Urinary bladder (tissue), 4 donors: ENCODE data around the gene ADGRG3. TPM values are rescaled to one million over a fixed set of nuclear protein-coding genes. Genes with fewer than 3 reads are reported as not detected.

Experiments used
- DNase-seq: peaks from one replicate; pipeline ENCODE4 v3.0.0-alpha.2; 2015; ENCODE audit errors: extremely low spot score
- H3K27ac ChIP-seq: one replicate; pipeline ENCODE4 v1.5.1; 2013; ENCODE audit warnings: low read depth, mild to moderate bottlenecking, moderate library complexity
- H3K36me3 ChIP-seq: one replicate; pipeline ENCODE4 v1.6.1; 2013; ENCODE audit warnings: mild to moderate bottlenecking, moderate library complexity; ENCODE audit not compliant: insufficient read depth
- H3K4me1 ChIP-seq: one replicate; pipeline ENCODE4 v1.6.1; 2013; ENCODE audit warnings: mild to moderate bottlenecking, moderate library complexity; ENCODE audit not compliant: insufficient read depth
- H3K4me3 ChIP-seq: one replicate; pipeline ENCODE4 v1.5.1; 2013; ENCODE audit warnings: low read depth, low read length
- WGBS: extraction: QIAGEN DNeasy Blood & Tissue Kit; methylation state at CpG from one replicate; pipeline ENCODE4 v1.1.7; 2013; 5-methylcytosine and 5-hydroxymethylcytosine counted together
- polyA plus RNA-seq: library from polyadenylated mRNA; stranded (reverse); fragments of 200-250 nt; gene quantifications from one replicate; pipeline ENCODE4 v1.2.3, GENCODE V29; 2013
- total RNA-seq: library from RNA; depleted of rRNA; stranded (reverse); fragments of >200 nt; gene quantifications from one replicate; pipeline ENCODE4 v1.2.3, GENCODE V29; 2014
- donor health status: healthy with polysubstance abuse.
- donor health status: healthy.

ADGRG3 gene
- total and polyA plus RNA-seq, 2 donors = 1.2 to 1.5 TPM

GRCh38 chr16:57680842-57681375 lies 12.8 kb downstream of the ADGRG3 start:
- H3K4me3 ChIP-seq = no peak overlapping the region
- 53% methylated on average over 5 of the region's 5 CpGs for WGBS
- DNase-seq = no peak
- no peaks in the 10 kb centered on the region for H3K4me1 ChIP-seq
- H3K27ac ChIP-seq = no peak overlapping the region
- H3K36me3 ChIP-seq = no peaks in the 10 kb centered on the region

GRCh38 chr16:57681950-57682728 lies 14.0 kb downstream of the ADGRG3 start:
- no peak for DNase-seq
- Histone ChIP-seq H3K27ac (no peak overlapping the region), H3K4me1 (no peaks in the 10 kb centered on the region), H3K36me3 (no peaks in the 10 kb centered on the region), H3K4me3 (no peak overlapping the region)
- WGBS = 94% methylated on average over 13 of the region's 13 CpGs

GRCh38 chr16:57682809-57683635 lies 14.9 kb downstream of the ADGRG3 start:
- H3K27ac ChIP-seq = no peak overlapping the region

GRCh38 chr16:57683636-57684545 lies 15.8 kb downstream of the ADGRG3 start:
- Histone ChIP-seq H3K4me1 (no peaks in the 10 kb centered on the region), H3K4me3 (no peak overlapping the region), H3K36me3 (no peaks in the 10 kb centered on the region), H3K27ac (no peak overlapping the region)
- DNase-seq = no peak
- WGBS = 89% methylated on average over 18 of the region's 18 CpGs

More at GRCh38 chr16:57682809-57683635, 14.9 kb downstream of the ADGRG3 start:
- H3K4me1 ChIP-seq = no peaks in the 10 kb centered on the region
- no peak overlapping the region for H3K4me3 ChIP-seq
- no peaks in the 10 kb centered on the region for H3K36me3 ChIP-seq
- DNase-seq = no peak
- 88% methylated on average over 11 of the region's 11 CpGs for WGBS

- Histone ChIP-seq H3K27ac (no peak overlapping the region), H3K4me1 (no peaks in the 10 kb centered on the region), H3K36me3 (no peaks in the 10 kb centered on the region), H3K4me3 (no peak overlapping the region)
- WGBS = 97% methylated on average over 8 of the region's 8 CpGs
- no peak for DNase-seq
These were observed 16.7 kb downstream of the ADGRG3 start for GRCh38 chr16:57684626-57685358.

- no peak overlapping the region for H3K4me3 ChIP-seq
- H3K27ac ChIP-seq = no peak overlapping the region
- WGBS = 86% methylated on average over 11 of the region's 11 CpGs
- DNase-seq = no peak
- no peaks in the 10 kb centered on the region for H3K4me1 ChIP-seq
- H3K36me3 ChIP-seq = no peaks in the 10 kb centered on the region
These were observed 17.5 kb downstream of the ADGRG3 start for GRCh38 chr16:57685633-57686032.

- Histone ChIP-seq H3K27ac (no peak overlapping the region), H3K4me3 (no peak overlapping the region), H3K36me3 (no peaks in the 10 kb centered on the region), H3K4me1 (no peaks in the 10 kb centered on the region)
- no peak for DNase-seq
- WGBS = 90% methylated on average over 4 of the region's 4 CpGs
These were observed 18.5 kb downstream of the ADGRG3 start for GRCh38 chr16:57686577-57686976.

- no peaks in the 10 kb centered on the region for H3K36me3 ChIP-seq
- no peak overlapping the region for H3K4me3 ChIP-seq
- 89% methylated on average over 3 of the region's 3 CpGs for WGBS
- H3K4me1 ChIP-seq = no peaks in the 10 kb centered on the region
- no peak overlapping the region for H3K27ac ChIP-seq
- no peak for DNase-seq
These were observed 19.3 kb downstream of the ADGRG3 start for GRCh38 chr16:57687363-57687929.

GRCh38 chr16:57688487-57688986 lies 20.4 kb downstream of the ADGRG3 start:
- WGBS = 76% methylated on average over 4 of the region's 4 CpGs
- no peak overlapping the region for H3K27ac ChIP-seq
- no peaks in the 10 kb centered on the region for H3K4me1 ChIP-seq
- no peak for DNase-seq
- no peaks in the 10 kb centered on the region for H3K36me3 ChIP-seq
- H3K4me3 ChIP-seq = no peak overlapping the region

- H3K4me3 ChIP-seq = no peak overlapping the region
- 41% methylated on average over 15 of the region's 15 CpGs for WGBS
- H3K4me1 ChIP-seq = no peaks in the 10 kb centered on the region
- DNase-seq = no peak
- H3K27ac ChIP-seq = no peak overlapping the region
- no peaks in the 10 kb centered on the region for H3K36me3 ChIP-seq
These were observed 21.1 kb downstream of the ADGRG3 start for GRCh38 chr16:57688987-57689761.

GRCh38 chr16:57689762-57690558 lies 21.9 kb downstream of the ADGRG3 start:
- no peak for DNase-seq
- WGBS = 40% methylated on average over 13 of the region's 13 CpGs

More at GRCh38 chr16:57689762-57690558, 21.9 kb downstream of the ADGRG3 start:
- no peaks in the 10 kb centered on the region for H3K4me1 ChIP-seq
- no peak overlapping the region for H3K4me3 ChIP-seq
- no peaks in the 10 kb centered on the region for H3K36me3 ChIP-seq
- no peak overlapping the region for H3K27ac ChIP-seq
